ENCODE measurements around the gene MAP1LC3B2.

GRCh38 chr12:116607039-116607438 is 47.9 kb downstream of the MAP1LC3B2 start:
- TF ChIP-seq CTCF (IDR thresholded peaks at IDR 0.05) = no peak
- no peak for TF ChIP-seq TCF7L2 (IDR thresholded peaks at IDR 0.05; ENCODE audit: low read depth, low read length)
- TF ChIP-seq POLR2AphosphoS5 (IDR thresholded peaks at IDR 0.05; ENCODE audit: low read depth, low read length) = no peak
